Activated CD8-positive, alpha-beta memory T cell treated with anti-CD3 and anti-CD28 coated beads, Interleukin-2, amount 50 U/mL, for 4 hours (primary cell): ENCODE data around the gene ENPP6.
"Not testable (repeated sequence)": the region's sequence is repeated elsewhere in the genome, so short reads cannot be mapped to it uniquely, and the experiment has no call there.

ENCODE experiments used
- DNase-seq: peaks from one replicate; pipeline ENCODE4 v3.0.0-alpha.2; 2020

The ENPP6 gene

DNA sequence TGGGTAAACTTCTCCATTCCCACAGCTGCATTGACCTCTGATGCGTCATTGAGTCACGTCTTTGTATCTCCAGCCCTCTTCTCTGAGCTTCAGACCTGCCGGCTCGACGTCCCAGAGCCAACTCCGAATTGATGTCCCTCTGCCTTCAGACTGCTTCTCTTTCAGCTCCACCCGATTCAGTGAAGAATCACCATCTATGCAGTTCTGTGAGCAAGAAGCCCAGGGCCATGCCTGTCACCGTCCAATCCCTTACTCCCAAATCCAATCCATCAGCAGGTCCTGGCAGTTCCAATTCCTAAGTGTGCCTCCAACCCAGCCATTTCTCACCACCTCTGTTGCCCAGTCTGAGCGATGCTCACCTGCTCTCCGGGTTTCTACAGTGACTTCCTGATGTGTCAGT lies 70.7 kb downstream of the ENPP6 start:
- no peak for DNase-seq

- no peak for DNase-seq
These were observed 72.1 kb downstream of the ENPP6 start for GRCh38 chr4:184145596-184145995.

DNA sequence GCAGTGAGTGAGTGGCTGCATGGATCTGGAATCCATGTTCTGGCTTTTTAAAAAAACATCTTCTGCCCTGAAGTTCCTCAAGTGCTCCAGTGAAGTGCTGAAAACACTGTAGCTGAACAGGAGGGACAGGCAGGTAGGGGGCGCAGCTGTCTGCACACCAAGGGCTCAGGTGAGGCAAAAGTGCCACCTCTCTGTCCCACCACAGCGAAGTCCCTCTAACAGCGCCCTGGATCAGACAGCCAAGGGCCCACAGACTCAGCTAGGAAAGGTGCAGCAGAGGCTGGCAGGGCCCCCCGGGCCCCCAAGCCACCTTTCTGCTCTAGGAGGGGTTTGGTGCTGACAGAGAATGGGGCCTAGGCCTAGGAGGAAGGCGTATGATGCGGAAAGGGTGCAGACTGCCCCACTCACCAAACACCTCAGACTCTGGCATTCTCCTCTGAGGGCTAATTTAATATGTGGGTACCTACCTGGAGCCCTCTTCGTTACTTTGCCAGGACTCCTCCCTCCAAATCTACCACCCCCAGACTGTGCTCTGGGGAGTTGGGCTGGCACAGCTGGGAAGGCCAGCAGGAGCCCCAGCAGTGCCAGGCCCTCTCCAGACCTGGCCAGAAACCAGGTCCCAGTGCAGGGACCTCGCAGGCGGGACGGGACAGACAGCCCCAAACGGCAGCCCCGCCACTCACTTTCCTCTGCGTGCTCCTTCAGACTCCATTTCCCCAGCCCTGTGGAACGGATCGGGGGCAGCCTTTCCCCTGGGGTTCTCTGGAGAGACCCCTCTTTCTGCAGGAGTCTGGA lies 73.7 kb downstream of the ENPP6 start:
- DNase-seq, result no peak

DNA sequence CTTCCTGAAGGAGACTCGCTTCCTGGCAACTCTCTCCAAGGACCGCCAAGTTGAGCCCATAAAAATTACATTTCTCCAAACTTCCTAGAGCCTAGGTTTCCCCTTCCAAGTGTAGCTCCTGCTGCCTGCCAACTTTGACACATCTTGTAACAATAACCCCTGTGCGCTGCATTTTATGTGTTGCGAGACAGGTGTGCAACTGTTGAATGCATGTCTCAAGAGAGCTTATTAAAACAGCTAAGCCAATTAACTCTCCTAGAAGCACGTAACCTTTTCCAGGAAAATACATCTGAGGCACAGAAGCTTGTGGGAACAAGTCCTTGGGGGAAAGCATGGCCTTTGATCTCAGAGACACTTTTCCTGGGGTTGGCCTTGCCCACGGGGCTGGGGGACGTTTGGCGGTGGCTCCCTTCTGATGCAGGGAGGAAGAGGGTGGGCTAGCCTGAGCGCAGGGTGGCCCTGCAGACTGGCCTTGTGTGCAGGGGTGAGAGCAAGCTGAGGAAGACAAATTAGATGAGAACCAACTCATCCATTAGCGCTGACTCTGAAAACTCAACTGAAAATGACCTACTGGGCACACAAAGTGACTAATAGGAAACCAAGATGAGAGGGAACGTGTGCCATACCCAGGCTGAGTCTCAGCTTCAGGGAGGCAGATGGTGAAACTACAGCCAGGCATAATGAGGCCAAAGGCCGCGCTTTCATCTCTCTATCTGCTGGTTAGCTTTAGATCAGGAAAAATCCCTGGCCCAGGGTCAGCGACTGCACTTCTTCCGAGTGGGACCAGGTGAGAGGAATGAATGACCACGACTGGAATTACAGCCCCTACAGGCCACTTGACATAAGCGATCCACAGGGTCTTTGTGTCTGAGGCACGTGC lies 75.3 kb downstream of the ENPP6 start:
- DNase-seq, result no peak

- not testable (repeated sequence) for DNase-seq
These were observed 76.8 kb downstream of the ENPP6 start for GRCh38 chr4:184140901-184141300.

- DNase-seq, result no peak
These were observed 81.1 kb downstream of the ENPP6 start for GRCh38 chr4:184136525-184136924.

DNA sequence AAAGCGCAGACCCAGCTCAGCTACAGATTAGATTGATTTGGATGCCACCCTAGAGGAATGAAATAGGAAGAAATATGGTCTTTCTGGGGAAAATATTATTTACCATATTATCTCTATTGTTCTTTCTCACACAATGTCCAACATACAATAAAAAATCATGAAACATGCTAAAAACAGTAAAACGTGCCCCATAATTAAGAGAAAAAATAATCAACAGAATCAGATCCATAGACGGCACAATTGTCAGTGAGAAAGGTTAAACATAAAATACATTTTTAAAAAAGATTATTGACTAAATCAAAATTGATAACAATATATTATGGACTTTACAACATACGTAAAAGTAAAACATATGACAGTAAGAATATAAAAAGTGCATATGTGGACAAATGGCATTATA lies 90.9 kb downstream of the ENPP6 start:
- no peak for DNase-seq

DNA sequence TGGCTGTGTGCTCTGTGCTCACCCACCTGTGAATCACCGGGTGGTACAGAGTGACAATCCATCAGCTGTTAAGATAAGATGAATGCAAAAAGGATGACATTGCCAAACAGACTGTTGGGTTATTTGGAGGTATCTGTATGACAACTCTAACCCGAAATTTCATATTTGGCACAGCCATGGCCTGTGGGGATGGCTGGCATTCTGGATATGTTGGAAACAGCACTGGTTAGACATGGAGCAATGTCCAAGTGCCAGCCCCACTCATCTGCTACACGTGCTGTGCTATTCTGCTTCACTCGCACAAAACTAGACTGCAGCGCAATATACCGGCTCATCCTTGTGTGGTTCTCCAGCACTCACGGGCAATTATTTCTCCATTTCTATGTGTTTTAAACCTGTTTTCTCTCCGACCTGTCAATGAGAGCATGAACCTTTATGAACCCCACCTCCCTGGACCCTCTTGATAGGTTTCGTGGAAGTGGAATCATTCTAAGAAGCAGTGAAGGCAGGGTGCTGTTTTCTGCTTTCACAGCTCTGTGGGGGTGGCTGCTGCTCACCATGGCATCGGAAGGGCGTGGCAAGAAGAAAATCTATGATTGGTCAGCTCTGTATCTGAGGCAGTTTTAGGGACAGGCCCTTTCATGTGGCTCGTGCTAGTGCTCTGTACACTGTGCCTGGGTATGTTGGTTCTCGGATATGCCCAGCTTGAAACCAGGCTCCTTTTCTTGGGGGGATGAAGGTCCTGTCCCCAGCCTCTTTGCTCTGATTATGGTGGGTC lies 94.9 kb downstream of the ENPP6 start:
- no peak for DNase-seq

- no peak for DNase-seq
These were observed 97.0 kb downstream of the ENPP6 start for GRCh38 chr4:184120549-184121127.

DNA sequence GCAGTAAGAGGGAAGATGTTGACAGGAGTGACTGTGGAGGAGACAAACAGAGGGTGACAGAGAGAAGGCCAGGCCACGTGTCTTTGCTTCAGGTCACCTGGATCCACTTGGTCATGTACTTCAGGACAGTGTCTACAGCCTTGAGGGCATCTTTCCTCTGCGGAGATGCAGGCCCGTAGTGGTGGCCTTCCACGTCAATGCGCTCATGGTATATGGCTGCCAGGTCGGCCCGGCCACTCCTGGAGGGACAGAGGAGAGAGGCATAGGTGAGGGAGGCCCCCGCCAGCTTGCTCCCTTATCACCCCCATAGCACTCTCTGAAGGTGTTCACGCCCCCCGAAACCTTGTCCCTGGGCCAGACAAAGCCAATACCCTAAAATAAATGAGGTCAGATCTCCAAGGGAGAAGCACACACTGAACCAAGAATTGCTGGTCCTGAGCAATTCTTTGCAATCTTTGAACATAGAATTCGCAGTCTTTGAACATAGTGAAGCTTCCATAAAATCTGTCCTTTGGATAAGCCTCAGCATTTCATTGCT lies 99.9 kb downstream of the ENPP6 start:
- DNase-seq, result no peak

GRCh38 chr4:184115399-184115798 lies 102.3 kb downstream of the ENPP6 start:
- DNase-seq, result no peak

DNA sequence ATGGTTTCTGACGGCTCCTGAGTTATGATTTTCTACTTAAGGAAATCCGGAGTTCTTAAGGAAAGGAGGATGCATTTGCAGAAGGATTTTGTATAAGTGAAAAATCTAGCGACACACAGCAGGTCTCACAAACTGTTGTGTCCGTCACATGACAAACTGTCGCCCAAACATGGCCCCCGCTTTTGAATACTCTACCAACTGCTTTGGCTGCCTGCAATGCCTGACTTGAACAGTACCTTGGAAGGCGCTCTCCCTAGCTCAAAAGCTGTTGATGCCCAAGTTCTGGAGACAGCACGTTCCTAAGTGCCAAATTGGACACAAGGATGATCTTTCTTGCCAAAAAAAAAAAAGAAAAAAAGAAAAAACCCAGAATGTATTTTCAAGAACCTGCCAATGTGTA lies 103.2 kb downstream of the ENPP6 start:
- no peak for DNase-seq

- no peak for DNase-seq
These were observed 105.6 kb downstream of the ENPP6 start for GRCh38 chr4:184112006-184112550.

DNA sequence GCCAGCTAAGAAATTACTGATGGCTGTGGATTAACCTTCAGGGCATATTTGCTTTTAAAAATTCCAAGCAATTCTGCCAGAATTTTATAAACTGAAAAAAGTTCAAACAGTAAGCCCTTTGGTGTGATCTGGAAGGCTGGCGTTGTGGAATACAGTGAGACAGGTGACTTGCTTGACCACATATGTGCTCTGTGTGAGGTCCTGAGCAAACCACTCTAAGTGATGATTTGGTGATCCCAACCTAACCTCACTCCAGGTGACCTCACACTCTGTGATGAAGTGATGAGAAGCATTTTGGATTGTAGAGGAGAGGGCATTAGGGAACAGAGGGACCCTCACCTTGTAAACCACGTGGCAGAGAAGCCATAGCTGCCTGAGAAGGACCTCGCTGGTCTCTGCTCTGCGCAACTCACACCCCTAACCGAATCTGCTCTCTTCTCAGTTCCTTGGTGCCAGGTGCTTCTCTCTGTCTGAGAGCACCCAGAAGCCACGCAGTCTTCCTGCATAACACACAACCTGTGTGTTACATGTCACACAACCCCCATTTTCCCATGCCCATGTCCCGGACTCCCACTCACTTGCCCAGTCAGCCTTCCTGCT lies 106.3 kb downstream of the ENPP6 start:
- DNase-seq, result no peak

GRCh38 chr4:184110452-184111224 lies 107.0 kb downstream of the ENPP6 start:
- no peak for DNase-seq

DNA sequence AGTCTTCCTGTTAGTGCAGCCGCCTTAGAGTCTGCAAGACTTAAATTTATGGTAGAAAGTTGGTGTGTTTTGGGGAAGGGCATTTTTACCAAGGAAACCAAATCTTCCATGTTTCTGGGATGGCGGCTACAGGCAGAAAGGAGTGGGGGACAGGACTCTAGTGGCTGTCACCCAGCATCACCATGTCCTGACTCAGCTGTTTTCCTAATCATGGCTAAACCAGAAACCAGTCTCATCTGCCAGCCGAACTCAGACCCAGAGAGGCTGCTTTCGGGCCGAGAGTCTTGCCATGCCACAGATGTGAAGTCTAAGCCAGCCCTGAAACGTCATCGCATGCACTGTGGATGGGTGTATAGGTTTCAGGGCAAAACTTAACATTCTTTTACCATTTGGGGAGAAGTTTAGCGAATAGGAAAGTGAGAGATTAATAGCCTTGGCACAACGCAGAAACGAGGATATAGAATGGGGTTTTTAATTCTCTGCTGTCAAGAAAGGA lies 109.6 kb downstream of the ENPP6 start:
- DNase-seq, result no peak

GRCh38 chr4:184104419-184105101 lies 113.1 kb downstream of the ENPP6 start:
- no peak for DNase-seq

DNA sequence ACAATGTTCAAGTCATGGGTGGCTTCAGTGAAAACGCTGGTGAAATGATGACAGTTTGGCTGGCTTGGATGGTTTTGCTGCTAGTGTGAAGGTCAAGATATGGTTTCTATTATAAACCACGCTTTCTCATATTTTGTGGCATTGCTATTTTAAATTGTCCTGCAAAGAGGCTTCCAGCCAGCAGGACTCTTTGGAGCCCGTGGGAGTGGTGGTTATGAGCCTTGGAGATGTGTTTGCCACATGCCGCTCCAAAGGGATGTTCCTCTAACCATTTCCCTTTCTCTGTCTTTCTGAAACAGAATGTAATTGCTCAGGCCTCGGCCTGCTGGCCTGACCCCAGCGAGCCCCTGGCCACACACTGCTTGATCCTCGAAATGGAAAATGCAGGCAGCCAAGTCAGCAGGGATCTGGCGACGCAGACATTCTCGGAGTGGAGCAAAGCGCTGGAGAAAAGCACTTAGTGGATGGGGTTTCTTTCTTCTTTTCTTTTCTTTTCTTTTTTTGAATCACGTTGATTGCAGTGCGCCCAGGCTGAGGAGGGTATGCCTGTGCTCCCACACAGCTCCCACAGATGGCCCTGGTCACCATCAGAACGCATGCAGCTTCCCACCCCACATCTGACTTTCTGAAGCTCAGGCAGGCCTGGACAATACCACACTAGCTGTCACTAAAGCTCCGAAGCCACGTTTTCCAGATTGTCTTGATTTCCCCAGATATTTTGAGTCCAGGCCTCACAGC lies 114.0 kb downstream of the ENPP6 start:
- DNase-seq, result no peak

- no peak for DNase-seq
These were observed 114.7 kb downstream of the ENPP6 start for GRCh38 chr4:184102927-184103326.

GRCh38 chr4:184102488-184102887 lies 115.2 kb downstream of the ENPP6 start:
- no peak for DNase-seq
